ENCODE results near the gene TTC12. TPM values are rescaled to one million over a fixed set of nuclear protein-coding genes. Genes with fewer than 3 reads are reported as not detected.

TTC12 gene
- total and polyA plus RNA-seq, 2 of the 4 experiments (the other 2 are of a cell fraction): 10.0 to 14.7 TPM

DNA sequence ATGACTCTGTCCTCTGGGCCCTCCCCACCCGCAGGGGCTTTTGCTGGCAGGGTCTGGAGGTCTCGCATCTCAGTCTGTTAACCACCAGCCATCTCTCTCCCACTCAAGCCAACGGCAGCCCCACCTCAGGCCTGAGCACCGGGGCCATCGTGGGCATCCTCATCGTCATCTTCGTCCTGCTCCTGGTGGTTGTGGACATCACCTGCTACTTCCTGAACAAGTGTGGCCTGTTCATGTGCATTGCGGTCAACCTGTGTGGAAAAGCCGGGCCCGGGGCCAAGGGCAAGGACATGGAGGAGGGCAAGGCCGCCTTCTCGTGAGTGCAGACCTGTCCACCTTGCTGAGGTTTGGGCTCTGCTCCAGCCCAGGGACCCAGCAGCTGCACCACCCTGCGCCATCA lies 44.3 kb upstream of the TTC12 start:
- H3K18ac ChIP-seq (ENCODE audit: low read depth, low read length): no peak overlapping the region
- in situ Hi-C loops (cut with MboI; ENCODE audit: low sequenced_read_pairs): no loop called here

More for the DNA sequence above, 44.3 kb upstream of the TTC12 start:
- no peak overlapping the region for H3K56ac ChIP-seq (ENCODE audit: extremely low read depth, insufficient read depth, low read length)
- H3K9me3 ChIP-seq (ENCODE audit: control insufficient read depth, insufficient read depth, low read length): no peaks in the 10 kb centered on the region
- no peak for TF ChIP-seq SMC3 (IDR thresholded peaks at IDR 0.05; ENCODE audit: low read depth, low read length)
- H4K8ac ChIP-seq (ENCODE audit: low read depth in 2 of 2, low read length in 2 of 2): no peak overlapping the region
- intact Hi-C loops (cut with micrococcal nuclease): no loop called here
- H3K14ac ChIP-seq (replicated peaks; ENCODE audit: low read depth, low read length): no peak overlapping the region
- H3K4me3 ChIP-seq (ENCODE audit: insufficient read depth, low read depth, low read length): no peak overlapping the region
- no peak overlapping the region for H3K4ac ChIP-seq (ENCODE audit: low read depth, low read length)
- H3K4me1 ChIP-seq (ENCODE audit: control insufficient read depth, insufficient read depth, low read length): no peaks in the 10 kb centered on the region
- no peak overlapping the region for H2AK9ac ChIP-seq (replicated peaks; ENCODE audit: low read depth, low read length, poor library complexity)
- H4K20me1 ChIP-seq (ENCODE audit: insufficient read depth, low read length): no peaks in the 10 kb centered on the region; the same call in 1 of the 2 replicates
- H2BK120ac ChIP-seq (ENCODE audit: low read depth, low read length): no peak overlapping the region
- no peak overlapping the region for H4K5ac ChIP-seq (ENCODE audit: low read depth, low read length)
- WGBS, 2 experiments (ENCODE audit: extremely low coverage in 2 of 2, insufficient read length in 1 of 2): 100% methylated on average over 1 of the region's 13 CpGs; no CpG with 5 or more reads in 1 of the 2 experiments
- no peak overlapping the region for H3K9ac ChIP-seq (ENCODE audit: low read depth, low read length)
- H2AK5ac ChIP-seq (ENCODE audit: low read depth, low read length): no peak overlapping the region
- no peaks in the 10 kb centered on the region for H3K36me3 ChIP-seq (ENCODE audit: control insufficient read depth, insufficient read depth, low read length)
- no peak overlapping the region for H3K27ac ChIP-seq (ENCODE audit: insufficient read depth, low read length)
- no peak overlapping the region for H2BK20ac ChIP-seq (ENCODE audit: low read depth, low read length)
- H2BK15ac ChIP-seq (ENCODE audit: low read depth, low read length): no peak overlapping the region
- H3K27me3 ChIP-seq (ENCODE audit: control insufficient read depth, insufficient read depth, low read length): no peaks in the 10 kb centered on the region; the same call in 1 of the 2 replicates
- ATAC-seq (ENCODE audit: low read depth) (no peak), DNase-seq (no peak)
- H4K91ac ChIP-seq (ENCODE audit: insufficient read depth, low read depth, low read length): no peak overlapping the region
- H2AFZ ChIP-seq (replicated peaks; ENCODE audit: low read length, poor library complexity): no peak overlapping the region
- H3K23ac ChIP-seq (ENCODE audit: low read depth, low read length): no peak overlapping the region
- CTCF ChIA-PET: no interaction called here
- no peak overlapping the region for H3K4me2 ChIP-seq (ENCODE audit: low read depth, low read length)
- dilution Hi-C loops (cut with HindIII; ENCODE audit: low sequenced_read_pairs, unreplicated experiment): no loop called here
- BruUV-seq (replicated peaks): no TSS peak
- no peak overlapping the region for H2BK5ac ChIP-seq (ENCODE audit: low read depth, low read length, poor library complexity, severe bottlenecking)
- H3K9me1 ChIP-seq (ENCODE audit: insufficient read depth, low read length): no peaks in the 10 kb centered on the region
- H3K79me1 ChIP-seq (ENCODE audit: low read depth in 1 of 2, low read length in 2 of 2): no peaks in the 10 kb centered on the region
- POLR2A ChIA-PET (ENCODE audit: unreplicated experiment): no interaction called here

Data from IMR-90 (cell line).